Chondrocyte (in vitro differentiated cells): Measurements from ENCODE around the gene DIP2C. TPM values are rescaled to one million over a fixed set of nuclear protein-coding genes. Genes with fewer than 3 reads are reported as not detected.
A peak's percentile ranks its signal among the peaks of the same experiment; 100 is the strongest.

ENCODE experiments used
- DNase-seq: peaks from one replicate; pipeline ENCODE4 v3.0.0; 2021; ENCODE audit warnings: mixed read lengths, low spot score
- H3K27ac Mint-ChIP-seq: one replicate; pipeline ENCODE4 v1.8.0; 2021; ENCODE audit warnings: mild to moderate bottlenecking, moderate library complexity, mixed read lengths; ENCODE audit not compliant: unreplicated experiment
- H3K27me3 Mint-ChIP-seq: 2 replicates; pipeline ENCODE4 v1.8.0; 2021; ENCODE audit warnings: low read depth, mixed read lengths
- H3K36me3 Mint-ChIP-seq: 2 replicates; pipeline ENCODE4 v1.8.0; 2021; ENCODE audit warnings: low read depth, mixed read lengths
- H3K4me1 Mint-ChIP-seq: 2 replicates; pipeline ENCODE4 v1.8.0; 2021; ENCODE audit warnings: low read depth, mild to moderate bottlenecking, mixed read lengths
- H3K4me3 Mint-ChIP-seq: one replicate; pipeline ENCODE4 v1.8.0; 2021; ENCODE audit warnings: mild to moderate bottlenecking, moderate library complexity, mixed read lengths; ENCODE audit not compliant: unreplicated experiment
- H3K9me3 Mint-ChIP-seq: 2 replicates; pipeline ENCODE4 v1.8.0; 2021; ENCODE audit warnings: low read depth, mixed read lengths
- CTCF ChIP-seq: fragments of 200-600 bp; sonication (generic); IDR thresholded peaks from 2 replicates; pipeline ENCODE4 v1.5.0; 2021; ENCODE audit warnings: antibody characterized with exemption, mild to moderate bottlenecking, moderate library complexity
- total RNA-seq: library from RNA; stranded (reverse); gene quantifications from 3 replicates; pipeline ENCODE4 v1.2.1, GENCODE V29; 2021

DIP2C gene
- total RNA-seq, 1 donor from 2014 or later = 47.9 TPM

GRCh38 chr10:331186-331585, 358.3 kb downstream of the DIP2C start:
- TF ChIP-seq CTCF = no peak
- Mint-ChIP-seq H3K9me3 (no peaks in the 10 kb centered on the region), H3K27me3 (no peaks in the 10 kb centered on the region), H3K36me3 (peaks cover 8% of the 10 kb centered on the region), H3K4me3 (no peak overlapping the region), H3K27ac (no peak overlapping the region), H3K4me1 (peaks cover 22% of the 10 kb centered on the region)
- no peak for DNase-seq

- peak; percentile 46 for TF ChIP-seq CTCF
- no peaks in the 10 kb centered on the region for H3K9me3 Mint-ChIP-seq
- H3K27ac Mint-ChIP-seq = peak overlapping the region; percentile 87
- no peaks in the 10 kb centered on the region for H3K27me3 Mint-ChIP-seq
- H3K4me3 Mint-ChIP-seq = peak overlapping the region; percentile 7
- H3K4me1 Mint-ChIP-seq = peaks cover 25% of the 10 kb centered on the region
- H3K36me3 Mint-ChIP-seq = peaks cover 16% of the 10 kb centered on the region
- no peak for DNase-seq
Observed at GRCh38 chr10:329361-330099, 359.9 kb downstream of the DIP2C start.

- Mint-ChIP-seq H3K36me3 (peaks cover 11% of the 10 kb centered on the region), H3K27ac (no peak overlapping the region), H3K27me3 (no peaks in the 10 kb centered on the region), H3K9me3 (no peaks in the 10 kb centered on the region), H3K4me3 (no peak overlapping the region), H3K4me1 (peaks cover 38% of the 10 kb centered on the region)
- no peak for DNase-seq
- TF ChIP-seq CTCF = no peak
Observed at GRCh38 chr10:327889-328852, 361.3 kb downstream of the DIP2C start.

GRCh38 chr10:326894-327635, 362.4 kb downstream of the DIP2C start:
- H3K4me3 Mint-ChIP-seq = no peak overlapping the region
- no peaks in the 10 kb centered on the region for H3K9me3 Mint-ChIP-seq
- H3K4me1 Mint-ChIP-seq = peaks cover 38% of the 10 kb centered on the region
- peaks cover 11% of the 10 kb centered on the region for H3K36me3 Mint-ChIP-seq
- H3K27ac Mint-ChIP-seq = no peak overlapping the region
- no peak for TF ChIP-seq CTCF
- no peak for DNase-seq
- H3K27me3 Mint-ChIP-seq = no peaks in the 10 kb centered on the region

GRCh38 chr10:326350-326749, 363.1 kb downstream of the DIP2C start:
- Mint-ChIP-seq H3K27ac (no peak overlapping the region), H3K36me3 (peaks cover 11% of the 10 kb centered on the region), H3K27me3 (no peaks in the 10 kb centered on the region), H3K9me3 (no peaks in the 10 kb centered on the region), H3K4me1 (peaks cover 38% of the 10 kb centered on the region), H3K4me3 (no peak overlapping the region)
- no peak for DNase-seq
- no peak for TF ChIP-seq CTCF
